HG03460 (cell line): ENCODE results near the gene F8.
"Not testable (repeated sequence)": the region's sequence is repeated elsewhere in the genome, so short reads cannot be mapped to it uniquely, and the experiment has no call there.

ENCODE experiments used
- ATAC-seq: cut with Tn5 transposase; IDR thresholded peaks from one replicate; pipeline ENCODE4 v1.9.1; 2021; ENCODE audit not compliant: unreplicated experiment

F8 gene

DNA sequence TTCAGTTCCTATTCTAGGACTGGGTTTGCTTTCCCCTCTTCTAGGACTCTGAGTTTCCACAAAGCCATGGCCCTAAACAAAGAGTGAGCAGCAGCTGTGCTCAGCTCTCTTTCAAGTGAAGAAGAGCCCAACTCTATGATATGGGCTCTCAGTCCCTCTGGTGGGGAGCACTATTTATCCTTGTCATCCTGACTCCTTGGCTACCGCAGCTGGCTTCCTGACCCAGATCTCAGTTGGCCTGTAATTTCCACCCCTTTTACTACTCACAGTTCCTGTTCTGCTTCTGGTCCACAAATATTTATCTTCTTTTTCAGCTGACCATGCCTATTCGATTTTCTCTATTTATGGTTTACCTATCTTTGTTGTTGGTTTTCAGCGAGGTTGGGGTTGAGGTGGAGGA is 33.8 kb downstream of the F8 start:
- ATAC-seq = no peak

DNA sequence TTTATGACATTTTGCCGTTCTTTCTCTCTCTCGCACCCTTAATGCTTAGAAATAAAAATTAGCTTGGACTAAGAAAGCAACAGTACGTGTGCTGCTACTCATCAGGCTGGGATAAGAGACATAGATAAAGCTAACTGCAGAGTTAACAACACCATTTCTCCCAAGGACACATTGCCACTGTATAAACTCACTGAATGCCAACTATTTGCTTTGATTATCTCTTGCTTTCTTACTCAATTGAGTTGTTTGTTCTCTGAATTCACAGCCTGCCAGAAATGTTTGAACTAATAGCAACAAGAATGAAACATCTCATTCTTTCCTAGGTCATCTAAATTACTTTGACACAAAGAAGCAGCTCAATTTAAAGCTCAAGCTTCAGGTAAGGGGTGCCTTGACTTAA is 34.6 kb downstream of the F8 start:
- no peak for ATAC-seq

GRCh38 chrX:154986826-154987575 is 35.5 kb downstream of the F8 start:
- ATAC-seq = no peak

DNA sequence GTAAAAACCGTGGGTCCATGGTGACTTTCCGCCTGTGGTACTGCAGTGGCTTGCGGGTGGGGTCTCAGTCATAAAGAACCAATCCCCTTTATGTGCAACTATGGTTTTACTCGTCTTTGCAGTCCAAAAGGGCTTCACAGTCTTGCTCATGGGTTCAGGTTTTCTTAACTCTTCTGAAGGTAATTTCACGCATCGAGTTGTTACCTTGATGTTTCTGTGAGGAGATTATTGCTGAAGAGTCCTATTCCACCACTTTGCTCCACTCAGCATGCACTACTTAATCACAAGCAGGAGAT is 41.5 kb downstream of the F8 start:
- ATAC-seq = peak; percentile 3

GRCh38 chrX:154980330-154981115 is 42.0 kb downstream of the F8 start:
- peak; percentile 89 for ATAC-seq

DNA sequence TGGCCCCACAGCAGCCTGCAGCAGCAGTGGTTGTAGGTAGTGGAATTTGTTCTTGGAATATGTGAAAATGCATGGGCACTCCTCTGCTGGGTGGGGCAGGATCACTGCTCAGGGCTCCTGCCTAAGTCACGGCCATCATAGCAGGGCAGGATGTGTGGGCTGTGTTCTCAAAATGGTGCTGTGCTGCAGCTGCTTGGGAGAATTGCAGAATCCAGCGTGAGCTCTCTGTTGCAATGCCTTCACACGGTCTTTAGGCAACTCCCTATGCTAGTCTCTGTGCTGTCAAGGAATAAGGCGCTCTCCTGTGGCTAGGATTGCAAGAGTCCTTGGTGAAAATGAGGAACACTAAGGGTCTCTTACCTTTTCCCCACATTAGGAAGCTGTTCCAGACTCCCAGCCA is 42.9 kb downstream of the F8 start:
- ATAC-seq = no peak

DNA sequence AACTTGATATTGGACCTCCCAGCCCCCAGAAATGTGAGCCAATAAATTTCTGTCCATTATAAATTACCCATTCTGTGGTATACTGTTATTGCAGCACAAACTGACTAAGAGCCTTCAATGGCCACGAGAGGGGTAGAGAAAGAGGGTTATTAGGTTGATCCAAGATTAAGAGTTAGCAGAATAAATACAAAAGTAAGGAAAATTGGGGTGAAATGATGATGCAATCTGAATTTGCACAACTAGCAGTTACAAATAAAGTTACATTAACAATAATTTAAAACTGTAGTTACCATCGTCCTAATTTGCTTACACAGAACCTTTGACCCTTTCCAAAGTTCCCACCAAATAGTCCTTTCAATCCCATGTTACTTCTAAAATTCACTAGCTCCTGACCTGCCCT is 54.2 kb downstream of the F8 start:
- no peak for ATAC-seq

DNA sequence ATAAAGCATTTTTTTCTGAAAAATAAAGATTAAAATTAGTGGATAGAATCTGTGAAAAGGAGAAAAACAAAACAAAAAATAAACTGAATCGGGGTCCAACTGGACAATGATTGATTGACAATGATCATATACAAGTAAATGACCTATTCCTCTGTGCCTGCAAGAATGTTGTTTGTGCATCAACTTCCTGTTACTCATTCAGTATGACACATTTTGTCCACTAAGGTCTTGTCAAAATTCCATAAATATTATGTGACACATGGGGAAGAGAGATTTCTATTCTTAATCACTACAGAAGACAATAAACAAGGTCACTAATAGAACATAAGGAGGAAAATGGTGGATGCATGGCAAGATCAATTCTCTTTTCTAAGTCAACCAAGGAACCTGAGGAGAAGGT is 54.9 kb downstream of the F8 start:
- no peak for ATAC-seq

DNA sequence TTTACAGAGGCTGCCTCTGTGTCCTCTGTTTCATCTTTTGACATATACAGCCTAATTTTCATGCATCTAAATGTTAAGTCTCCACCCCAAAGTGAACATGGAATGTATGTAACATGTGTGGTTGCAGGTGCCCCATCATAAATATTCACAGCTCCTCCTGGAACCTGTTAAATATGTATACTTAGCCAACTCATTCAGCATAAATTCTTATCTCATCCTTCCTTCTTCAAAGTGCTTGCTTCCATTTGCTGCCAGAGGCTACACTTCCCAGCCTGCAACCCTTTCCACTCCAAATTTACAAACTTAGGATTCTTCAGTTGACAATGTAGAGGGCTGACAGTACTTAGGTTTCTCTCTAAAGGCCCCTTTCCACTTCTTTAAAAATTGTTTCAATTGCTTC is 60.6 kb downstream of the F8 start:
- no peak for ATAC-seq

DNA sequence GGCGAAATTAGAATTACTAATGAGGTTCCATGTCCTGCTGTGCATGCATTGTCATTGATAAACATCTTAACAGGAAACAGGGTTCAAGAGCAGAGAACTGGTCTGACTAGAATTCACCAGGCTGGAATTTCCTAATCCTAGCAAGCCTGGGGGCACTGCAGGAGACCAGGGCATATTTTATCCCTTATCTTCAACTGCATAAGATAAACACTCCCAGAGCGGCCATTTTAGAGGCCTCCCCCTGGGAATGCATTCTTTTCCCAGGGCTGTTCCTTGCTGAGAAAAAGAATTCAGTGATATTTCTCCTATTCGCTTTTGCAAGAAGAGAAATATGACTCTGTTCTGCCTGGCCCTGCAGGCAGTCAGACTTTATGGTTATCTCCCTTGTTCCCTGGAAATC is 66.7 kb downstream of the F8 start:
- not testable (repeated sequence) for ATAC-seq

- ATAC-seq = not testable (repeated sequence)
Observed at GRCh38 chrX:154939265-154939664, 83.3 kb downstream of the F8 start.

GRCh38 chrX:154924771-154925170 is 97.8 kb downstream of the F8 start:
- ATAC-seq = not testable (repeated sequence)

- ATAC-seq = no peak
Observed at GRCh38 chrX:154918060-154918483, 104.5 kb downstream of the F8 start.

DNA sequence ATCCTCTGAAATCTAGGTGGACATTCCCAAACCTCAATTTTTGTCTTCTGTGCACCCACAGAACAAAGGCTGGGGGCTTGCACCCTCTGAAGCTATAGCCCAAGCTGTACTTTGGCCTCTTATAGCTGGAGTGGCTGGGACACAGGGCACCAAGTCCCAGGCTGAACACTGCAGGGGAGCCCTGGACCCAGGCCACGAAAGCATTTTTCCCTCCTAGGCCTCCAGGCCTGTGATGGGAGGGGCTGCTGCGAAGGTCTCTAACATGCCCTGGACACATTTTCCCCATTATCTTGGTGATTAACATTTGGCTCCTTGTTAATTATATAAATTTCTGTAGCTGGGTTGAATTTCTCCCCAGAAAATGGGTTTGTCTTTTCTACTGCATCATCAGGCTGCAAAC is 108.5 kb downstream of the F8 start:
- no peak for ATAC-seq

DNA sequence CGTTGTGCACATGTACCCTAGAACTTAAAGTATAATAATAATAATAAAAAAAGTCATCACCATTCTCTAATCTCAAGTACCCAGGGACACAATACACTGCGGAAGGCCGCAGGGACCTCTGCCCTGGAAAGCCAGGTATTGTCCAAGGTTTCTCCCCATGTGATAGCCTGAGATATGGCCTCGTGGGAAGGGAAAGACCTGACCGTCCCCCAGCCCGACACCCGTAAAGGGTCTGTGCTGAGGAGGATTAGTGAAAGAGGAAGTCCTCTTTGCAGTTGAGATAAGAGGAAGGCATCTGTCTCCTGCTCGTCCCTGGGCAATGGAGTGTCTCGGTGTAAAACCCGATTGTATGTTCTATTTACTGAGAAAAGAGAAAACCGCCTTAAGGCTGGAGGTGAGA is 112.0 kb downstream of the F8 start:
- ATAC-seq = not testable (repeated sequence)

DNA sequence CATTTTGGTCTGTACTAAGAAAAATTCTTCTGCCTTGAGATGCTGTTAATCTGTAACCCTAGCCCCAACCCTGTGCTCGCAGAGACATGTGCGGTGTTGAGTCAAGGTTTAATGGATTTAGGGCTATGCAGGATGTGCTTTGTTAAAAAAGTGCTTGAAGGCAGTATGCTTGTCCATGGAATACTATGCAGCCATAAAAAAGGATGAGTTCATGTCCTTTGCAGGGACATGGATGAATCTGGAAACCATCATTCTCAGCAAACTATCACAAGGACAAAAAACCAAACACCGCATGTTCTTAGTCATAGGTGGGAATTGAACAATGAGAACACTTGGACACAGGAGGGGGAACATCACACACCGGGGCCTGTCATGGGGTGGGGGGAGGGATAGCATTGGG is 112.5 kb downstream of the F8 start:
- not testable (repeated sequence) for ATAC-seq

DNA sequence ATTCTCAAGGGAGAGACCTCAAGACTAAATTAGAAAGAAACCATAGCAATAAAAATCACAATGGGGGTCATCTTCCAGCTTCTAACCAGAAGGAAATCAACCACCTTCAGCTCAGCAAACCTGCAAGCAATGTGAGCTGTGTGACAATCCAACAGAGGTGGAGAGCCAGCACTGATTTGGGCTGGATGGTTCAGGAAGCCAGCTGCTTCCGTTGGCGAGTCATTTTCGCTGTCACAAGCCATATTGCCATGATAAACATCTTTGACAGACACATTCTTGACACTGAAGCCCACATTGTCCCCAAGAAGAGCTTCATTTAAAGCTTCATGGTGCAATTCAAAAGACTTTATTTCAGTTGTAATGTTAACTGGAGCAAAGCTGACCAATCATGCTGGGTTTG is 113.7 kb downstream of the F8 start:
- ATAC-seq = no peak

DNA sequence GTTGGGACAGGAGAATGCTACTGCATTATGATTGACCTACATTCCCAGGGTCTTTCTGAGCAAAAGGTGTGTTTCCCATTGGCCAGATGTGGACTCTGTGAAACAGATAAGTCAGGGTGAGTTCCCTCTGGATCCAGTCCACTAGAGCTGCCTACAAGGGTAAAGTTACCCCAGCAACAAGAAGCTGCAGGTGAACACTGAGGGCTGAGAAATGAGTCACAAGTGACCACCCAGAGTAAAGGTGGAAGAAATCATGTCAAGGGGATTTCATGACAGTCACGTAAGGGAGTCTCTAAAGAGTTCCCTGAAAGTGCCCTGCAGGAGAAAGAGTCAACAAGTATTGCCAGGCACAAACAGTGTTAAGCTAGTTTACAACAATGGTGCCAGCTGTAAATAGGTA is 120.1 kb downstream of the F8 start:
- ATAC-seq = no peak

DNA sequence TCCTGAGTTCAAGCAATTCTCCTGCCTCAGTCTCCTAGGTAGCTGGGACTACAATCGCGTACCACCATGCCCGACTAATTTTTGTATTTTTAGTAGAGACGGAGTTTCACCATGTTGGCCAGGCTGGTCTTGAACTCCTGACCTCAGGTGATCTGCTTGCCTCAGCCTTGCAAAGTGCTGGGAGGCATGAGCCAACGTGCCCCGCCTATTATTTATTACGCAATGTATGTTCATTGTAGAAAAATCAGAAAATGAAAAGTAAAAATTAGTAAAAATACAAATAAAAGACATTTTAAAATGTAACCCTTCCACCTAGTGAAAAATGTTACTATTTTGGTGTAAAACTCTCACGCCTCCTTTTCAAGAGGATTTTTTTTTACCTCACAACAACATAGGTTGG is 122.2 kb downstream of the F8 start:
- ATAC-seq = no peak

GRCh38 chrX:154892296-154892695 is 130.2 kb downstream of the F8 start:
- no peak for ATAC-seq

GRCh38 chrX:154890990-154891639 is 131.4 kb downstream of the F8 start:
- ATAC-seq = no peak

GRCh38 chrX:154886789-154887221 is 135.7 kb downstream of the F8 start:
- peak; percentile 45 for ATAC-seq
